ENCODE measurements around the gene SEMA4D. TPM values are rescaled to one million over a fixed set of nuclear protein-coding genes. Genes with fewer than 3 reads are reported as not detected.

The SEMA4D gene
- total and polyA plus RNA-seq, 10 donors: 23.0 to 193 (median 157) TPM

DNA sequence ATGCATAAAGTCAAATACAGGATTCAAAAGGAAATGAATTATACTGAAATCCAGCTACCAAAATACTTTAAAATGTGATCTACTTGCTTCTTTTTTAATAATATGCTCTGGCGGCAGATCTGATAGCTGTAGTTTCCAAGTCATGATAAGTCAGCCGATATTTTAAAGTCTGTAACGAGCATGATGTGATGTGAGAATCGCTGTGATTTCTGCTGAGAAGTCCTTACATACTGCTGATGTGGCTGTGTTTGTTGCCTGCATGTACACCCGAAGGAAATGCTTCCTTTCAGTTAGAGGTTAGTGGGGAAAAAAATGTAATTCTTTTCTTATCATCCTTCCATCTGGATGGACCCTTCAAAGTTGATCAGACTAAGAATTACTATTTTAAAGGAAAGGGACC is 4.8 kb upstream of the SEMA4D start:
- intact Hi-C loops (cut with DNase I; ENCODE audit: low total_unique reads): no loop called here
- no peak overlapping the region for H3K4me3 ChIP-seq

DNA sequence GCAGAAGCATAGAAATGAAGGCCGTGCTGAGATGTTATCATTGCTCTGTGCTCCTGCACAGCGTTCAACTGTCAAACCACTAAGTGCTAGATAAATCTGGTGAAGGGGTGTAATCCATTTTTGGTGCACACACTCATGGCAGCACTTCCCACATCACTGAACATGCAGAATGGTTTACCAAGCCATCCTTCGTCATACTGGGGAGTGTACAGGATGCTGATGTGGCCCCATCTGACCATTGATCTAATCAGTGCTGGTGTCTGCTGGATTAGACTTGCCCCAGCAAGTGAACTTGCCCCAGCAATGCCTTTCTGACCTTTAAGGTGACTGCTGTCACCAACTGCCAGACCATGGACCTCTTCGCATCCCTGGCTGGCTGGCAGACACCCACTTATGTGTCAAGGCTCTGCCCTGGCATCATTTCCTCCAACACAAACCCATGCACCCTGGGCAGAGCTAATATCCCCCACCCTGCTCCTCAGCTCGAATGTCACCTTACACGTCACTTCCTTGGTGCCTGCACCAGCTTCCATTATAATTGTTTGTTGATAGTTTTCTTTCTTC is 4.2 kb upstream of the SEMA4D start:
- Histone ChIP-seq H3K4me1 (peaks cover 28 to 79% (median 51%) of the 10 kb centered on the region in 6 donors), H3K27ac (peak overlapping the region in 6 of 8 donors; percentile 13 to 97 (median 59)), H3K4me3 (no peak overlapping the region), H3K9me3 (no peaks in the 10 kb centered on the region), H3K27me3 (replicated peaks in 1 of 7) (no peaks in the 10 kb centered on the region), H3K36me3 (no peaks in the 10 kb centered on the region)
- TF ChIP-seq, protein P1, sequence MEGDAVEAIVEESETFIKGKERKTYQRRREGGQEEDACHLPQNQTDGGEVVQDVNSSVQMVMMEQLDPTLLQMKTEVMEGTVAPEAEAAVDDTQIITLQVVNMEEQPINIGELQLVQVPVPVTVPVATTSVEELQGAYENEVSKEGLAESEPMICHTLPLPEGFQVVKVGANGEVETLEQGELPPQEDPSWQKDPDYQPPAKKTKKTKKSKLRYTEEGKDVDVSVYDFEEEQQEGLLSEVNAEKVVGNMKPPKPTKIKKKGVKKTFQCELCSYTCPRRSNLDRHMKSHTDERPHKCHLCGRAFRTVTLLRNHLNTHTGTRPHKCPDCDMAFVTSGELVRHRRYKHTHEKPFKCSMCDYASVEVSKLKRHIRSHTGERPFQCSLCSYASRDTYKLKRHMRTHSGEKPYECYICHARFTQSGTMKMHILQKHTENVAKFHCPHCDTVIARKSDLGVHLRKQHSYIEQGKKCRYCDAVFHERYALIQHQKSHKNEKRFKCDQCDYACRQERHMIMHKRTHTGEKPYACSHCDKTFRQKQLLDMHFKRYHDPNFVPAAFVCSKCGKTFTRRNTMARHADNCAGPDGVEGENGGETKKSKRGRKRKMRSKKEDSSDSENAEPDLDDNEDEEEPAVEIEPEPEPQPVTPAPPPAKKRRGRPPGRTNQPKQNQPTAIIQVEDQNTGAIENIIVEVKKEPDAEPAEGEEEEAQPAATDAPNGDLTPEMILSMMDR (IDR thresholded peaks at IDR 0.05 in 8 of 11, conservative IDR thresholded peaks at IDR 0.05 in 3 of 11): no peak
- peak in 1 of 3 donors; percentile 39 for TF ChIP-seq POLR2AphosphoS5 (IDR thresholded peaks at IDR 0.05)
- TF ChIP-seq POLR2A (IDR thresholded peaks at IDR 0.05): no peak
- intact Hi-C loops (cut with DNase I; ENCODE audit: low total_unique reads): no loop called here
- no peak for DNase-seq
- 55 to 64% (median 57%) methylated on average over 5 to 6 of the region's 6 CpGs for WGBS, 5 donors

More for the DNA sequence above, 4.8 kb upstream of the SEMA4D start:
- no peaks in the 10 kb centered on the region for H3K9me3 ChIP-seq
- TF ChIP-seq POLR2A (IDR thresholded peaks at IDR 0.05) (no peak), POLR2AphosphoS5 (IDR thresholded peaks at IDR 0.05) (no peak)
- TF ChIP-seq, protein P1 (IDR thresholded peaks at IDR 0.05 in 8 of 11, conservative IDR thresholded peaks at IDR 0.05 in 3 of 11): no peak
- DNase-seq: no peak
- peak overlapping the region in 5 of 8 donors; percentile 33 to 97 (median 65) for H3K27ac ChIP-seq
- no peaks in the 10 kb centered on the region for H3K36me3 ChIP-seq
- 48 to 59% (median 57%) methylated on average over 5 of the region's 5 CpGs for WGBS, 5 donors
- H3K4me1 ChIP-seq: peaks cover 33 to 83% (median 56%) of the 10 kb centered on the region in 6 donors
- H3K27me3 ChIP-seq (replicated peaks in 1 of 7): no peaks in the 10 kb centered on the region

DNA sequence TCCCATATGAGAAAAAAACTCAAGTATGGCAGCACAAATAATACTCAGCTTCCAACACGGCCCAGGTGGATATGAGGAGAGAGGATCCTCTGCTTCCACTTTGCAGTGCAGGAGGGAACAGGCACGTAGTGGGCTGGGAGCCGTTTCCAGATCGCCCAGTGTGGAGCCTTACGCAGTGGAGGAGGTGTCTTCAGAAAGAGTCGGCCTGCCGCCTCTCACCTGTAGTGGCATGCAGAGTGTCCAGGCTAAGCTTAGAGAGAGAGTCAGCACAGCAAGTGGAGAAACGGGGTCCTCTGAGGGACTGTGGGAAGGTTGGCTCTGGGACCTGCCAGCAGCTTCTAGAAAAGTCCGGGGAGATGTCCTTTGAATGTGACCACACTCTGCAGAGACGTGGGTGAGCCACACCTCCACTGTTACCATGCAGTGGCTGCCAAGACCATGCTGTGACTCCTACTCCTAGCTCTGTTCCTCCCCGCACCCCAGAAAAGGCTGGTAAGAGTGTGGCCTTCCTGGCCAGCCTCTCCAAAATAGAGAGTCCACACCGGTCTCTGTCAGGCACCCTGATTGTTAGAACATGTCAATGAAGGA is 3.5 kb upstream of the SEMA4D start:
- Histone ChIP-seq H3K4me3 (no peak overlapping the region), H3K4me1 (peaks cover 28 to 79% (median 52%) of the 10 kb centered on the region in 6 donors), H3K9me3 (no peaks in the 10 kb centered on the region), H3K27ac (peak overlapping the region in 7 of 8 donors; percentile 13 to 97 (median 53)), H3K27me3 (replicated peaks in 1 of 7) (no peaks in the 10 kb centered on the region), H3K36me3 (no peaks in the 10 kb centered on the region)
- intact Hi-C loops (cut with DNase I; ENCODE audit: low total_unique reads): no loop called here
- TF ChIP-seq, protein P1 (IDR thresholded peaks at IDR 0.05 in 8 of 11, conservative IDR thresholded peaks at IDR 0.05 in 3 of 11): no peak
- TF ChIP-seq POLR2A (IDR thresholded peaks at IDR 0.05) (no peak), POLR2AphosphoS5 (IDR thresholded peaks at IDR 0.05) (no peak)
- WGBS, 5 donors: 79 to 89% (median 84%) methylated on average over 9 to 12 of the region's 12 CpGs
- no peak for DNase-seq

DNA sequence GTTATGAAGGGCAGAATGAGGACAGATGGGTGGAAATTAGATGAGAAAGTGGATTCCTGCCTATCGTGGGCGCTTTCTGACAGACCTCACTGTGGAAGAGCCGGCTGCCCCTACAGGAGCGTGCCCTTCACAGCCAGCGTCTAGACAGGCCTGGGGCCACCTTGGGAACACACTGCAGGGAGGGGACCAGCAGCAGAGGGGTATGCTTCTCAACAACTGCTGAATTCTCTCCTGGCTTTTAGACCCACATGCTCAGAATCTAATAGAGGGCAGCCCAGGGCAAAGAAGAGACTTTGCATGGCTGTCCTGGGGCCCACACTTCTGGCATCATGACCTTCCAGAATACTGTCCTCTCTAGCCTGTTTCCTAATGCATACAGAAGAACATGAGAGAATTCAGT is 2.1 kb upstream of the SEMA4D start:
- Histone ChIP-seq H3K4me3 (no peak overlapping the region), H3K27me3 (replicated peaks in 1 of 7) (no peaks in the 10 kb centered on the region), H3K9me3 (no peaks in the 10 kb centered on the region), H3K27ac (peak overlapping the region in 3 of 8 donors; percentile 10 to 97 (median 95)), H3K4me1 (peaks cover 37 to 83% (median 66%) of the 10 kb centered on the region in 6 donors), H3K36me3 (peaks cover 0 to 4% (median 0%) of the 10 kb centered on the region in 6 donors)
- DNase-seq: no peak
- WGBS, 5 donors: 80 to 93% (median 92%) methylated on average over 5 of the region's 5 CpGs
- intact Hi-C loops (cut with DNase I; ENCODE audit: low total_unique reads): no loop called here
- TF ChIP-seq POLR2AphosphoS5 (IDR thresholded peaks at IDR 0.05): no peak
- TF ChIP-seq, protein P1 (IDR thresholded peaks at IDR 0.05 in 8 of 11, conservative IDR thresholded peaks at IDR 0.05 in 3 of 11): no peak
- TF ChIP-seq POLR2A (IDR thresholded peaks at IDR 0.05): no peak

Data from spleen (tissue), 11 donors.